Measurements from ENCODE around the gene IMP4.

Gene IMP4

GRCh38 chr2:130380096-130380934 lies 37.6 kb downstream of the IMP4 start:
- H3K36me3 ChIP-seq (ENCODE audit: insufficient read depth, low read length): peaks cover 73% of the 10 kb centered on the region
- H3K9me2 ChIP-seq (ENCODE audit: low read depth, low read length): no peaks in the 10 kb centered on the region
- H3F3A ChIP-seq (ENCODE audit: insufficient read depth, low read length): no peaks in the 10 kb centered on the region
- TF ChIP-seq CTCF (IDR thresholded peaks at IDR 0.05; ENCODE audit: low read length): no peak
- no peak for TF ChIP-seq EZH2 (IDR thresholded peaks at IDR 0.05; ENCODE audit: borderline replicate concordance, low read length)
- no peak overlapping the region for H2AFZ ChIP-seq (ENCODE audit: low read length)
- H3K27ac ChIP-seq (ENCODE audit: low read depth, low read length, poor library complexity, severe bottlenecking): peak overlapping the region; percentile 92
- no peak overlapping the region for H3K4me3 ChIP-seq (ENCODE audit: low read depth, low read length, poor library complexity, severe bottlenecking)
- no peaks in the 10 kb centered on the region for H3K9me3 ChIP-seq (ENCODE audit: low read length)
- H3K4me2 ChIP-seq (ENCODE audit: low read length): 0 out of 2 replicates have a peak overlapping the region, but pooled peaks have one; percentile 2
- peaks cover 79% of the 10 kb centered on the region for H3K4me1 ChIP-seq (ENCODE audit: insufficient read depth, low read length, severe bottlenecking)
- no peak overlapping the region; the same call in 1 of the 2 replicates for H3K9ac ChIP-seq (ENCODE audit: low read length)
- no peaks in the 10 kb centered on the region for H4K20me1 ChIP-seq (ENCODE audit: insufficient read depth, low read length)
- peaks cover 9% of the 10 kb centered on the region; the same call in 1 of the 2 replicates for H3K79me2 ChIP-seq (ENCODE audit: insufficient read depth, low read length)
- H3K27me3 ChIP-seq (ENCODE audit: insufficient read depth, low read length): no peaks in the 10 kb centered on the region

- Histone ChIP-seq H4K20me1 (ENCODE audit: insufficient read depth, low read length) (no peaks in the 10 kb centered on the region), H3K27me3 (ENCODE audit: insufficient read depth, low read length) (no peaks in the 10 kb centered on the region), H3K9me2 (ENCODE audit: low read depth, low read length) (no peaks in the 10 kb centered on the region), H3F3A (ENCODE audit: insufficient read depth, low read length) (no peaks in the 10 kb centered on the region), H3K79me2 (ENCODE audit: insufficient read depth, low read length) (peaks cover 9% of the 10 kb centered on the region; the same call in 1 of the 2 replicates), H3K9me3 (ENCODE audit: low read length) (no peaks in the 10 kb centered on the region), H3K9ac (ENCODE audit: low read length) (peak overlapping the region; percentile 40; the same call in 1 of the 2 replicates), H3K4me2 (ENCODE audit: low read length) (peak overlapping the region; percentile 36; the same call in 1 of the 2 replicates), H3K36me3 (ENCODE audit: insufficient read depth, low read length) (peaks cover 64% of the 10 kb centered on the region), H3K4me3 (ENCODE audit: low read depth, low read length, poor library complexity, severe bottlenecking) (no peak overlapping the region), H3K4me1 (ENCODE audit: insufficient read depth, low read length, severe bottlenecking) (peaks cover 79% of the 10 kb centered on the region), H3K27ac (ENCODE audit: low read depth, low read length, poor library complexity, severe bottlenecking) (peak overlapping the region; percentile 92), H2AFZ (ENCODE audit: low read length) (no peak overlapping the region)
- TF ChIP-seq EZH2 (IDR thresholded peaks at IDR 0.05; ENCODE audit: borderline replicate concordance, low read length): no peak
- no peak for TF ChIP-seq CTCF (IDR thresholded peaks at IDR 0.05; ENCODE audit: low read length)
Measured at GRCh38 chr2:130381145-130381544, 38.4 kb downstream of the IMP4 start.

- TF ChIP-seq CTCF (IDR thresholded peaks at IDR 0.05; ENCODE audit: low read length): no peak
- TF ChIP-seq EZH2 (IDR thresholded peaks at IDR 0.05; ENCODE audit: borderline replicate concordance, low read length): no peak
- peak overlapping the region; percentile 36; the same call in 1 of the 2 replicates for H3K4me2 ChIP-seq (ENCODE audit: low read length)
- H3K9ac ChIP-seq (ENCODE audit: low read length): peak overlapping the region; percentile 40; the same call in 1 of the 2 replicates
- peaks cover 9% of the 10 kb centered on the region; the same call in 1 of the 2 replicates for H3K79me2 ChIP-seq (ENCODE audit: insufficient read depth, low read length)
- H3K36me3 ChIP-seq (ENCODE audit: insufficient read depth, low read length): peaks cover 60% of the 10 kb centered on the region
- H3K9me2 ChIP-seq (ENCODE audit: low read depth, low read length): no peaks in the 10 kb centered on the region
- H3K4me1 ChIP-seq (ENCODE audit: insufficient read depth, low read length, severe bottlenecking): peaks cover 79% of the 10 kb centered on the region
- no peak overlapping the region for H2AFZ ChIP-seq (ENCODE audit: low read length)
- peak overlapping the region; percentile 92 for H3K27ac ChIP-seq (ENCODE audit: low read depth, low read length, poor library complexity, severe bottlenecking)
- no peak overlapping the region for H3K4me3 ChIP-seq (ENCODE audit: low read depth, low read length, poor library complexity, severe bottlenecking)
- no peaks in the 10 kb centered on the region for H3F3A ChIP-seq (ENCODE audit: insufficient read depth, low read length)
- H3K9me3 ChIP-seq (ENCODE audit: low read length): no peaks in the 10 kb centered on the region
- no peaks in the 10 kb centered on the region for H3K27me3 ChIP-seq (ENCODE audit: insufficient read depth, low read length)
- no peaks in the 10 kb centered on the region for H4K20me1 ChIP-seq (ENCODE audit: insufficient read depth, low read length)
Measured at GRCh38 chr2:130381619-130382018, 38.9 kb downstream of the IMP4 start.
